Measurements from ENCODE around the gene JAZF1. TPM values are rescaled to one million over a fixed set of nuclear protein-coding genes. Genes with fewer than 3 reads are reported as not detected.
A peak's percentile ranks its signal among the peaks of the same experiment; 100 is the strongest.

The JAZF1 gene
- total RNA-seq, 1 experiment from 2014 or later: 15.3 TPM

DNA sequence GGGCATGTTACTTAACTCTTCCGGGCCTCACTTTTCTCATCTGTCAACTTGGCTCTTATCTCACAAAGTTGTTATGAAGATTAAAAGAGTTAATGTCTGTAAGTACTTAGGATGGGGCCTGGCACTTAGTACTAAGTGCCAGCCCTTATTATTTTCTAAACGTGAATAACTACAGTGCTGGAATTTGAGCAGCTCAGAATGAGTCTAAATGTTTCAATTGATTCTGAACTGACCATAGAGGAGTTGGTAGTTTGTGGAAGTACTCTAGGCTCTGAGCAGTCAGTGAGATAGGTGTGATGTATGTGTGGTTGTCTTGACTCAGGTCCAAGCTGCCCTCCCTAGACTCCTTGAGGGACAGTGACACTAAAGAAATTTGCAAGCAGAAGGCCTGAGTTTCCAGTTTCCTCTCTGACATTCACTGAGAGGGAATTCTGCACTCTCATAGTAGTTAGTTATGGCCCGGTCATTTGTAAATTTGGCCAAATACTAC lies 18.5 kb upstream of the JAZF1 start:
- no peak for DNase-seq (ENCODE audit: low read depth, low spot score)
- in situ Hi-C loops (cut with HindIII; ENCODE audit: low pct_unique_long_range_greater_than_20kb, low sequenced_read_pairs): no loop called here

- in situ Hi-C loops (cut with HindIII; ENCODE audit: low pct_unique_long_range_greater_than_20kb, low sequenced_read_pairs): no loop called here
- DNase-seq (ENCODE audit: low read depth, low spot score): no peak
Observed at GRCh38 chr7:28195910-28196620, 15.5 kb upstream of the JAZF1 start.

- in situ Hi-C loops (cut with HindIII; ENCODE audit: low pct_unique_long_range_greater_than_20kb, low sequenced_read_pairs): no loop called here
Observed at GRCh38 chr7:28192786-28193585, 12.4 kb upstream of the JAZF1 start.

GRCh38 chr7:28191751-28192150 lies 11.2 kb upstream of the JAZF1 start:
- no peak for DNase-seq (ENCODE audit: low read depth, low spot score)
- in situ Hi-C loops (cut with HindIII; ENCODE audit: low pct_unique_long_range_greater_than_20kb, low sequenced_read_pairs): no loop called here

More at GRCh38 chr7:28192786-28193585, 12.4 kb upstream of the JAZF1 start:
- DNase-seq (ENCODE audit: low read depth, low spot score): no peak

- in situ Hi-C loops (cut with HindIII; ENCODE audit: low pct_unique_long_range_greater_than_20kb, low sequenced_read_pairs): no loop called here
- DNase-seq (ENCODE audit: low read depth, low spot score): no peak
Observed at GRCh38 chr7:28191184-28191583, 10.6 kb upstream of the JAZF1 start.

DNA sequence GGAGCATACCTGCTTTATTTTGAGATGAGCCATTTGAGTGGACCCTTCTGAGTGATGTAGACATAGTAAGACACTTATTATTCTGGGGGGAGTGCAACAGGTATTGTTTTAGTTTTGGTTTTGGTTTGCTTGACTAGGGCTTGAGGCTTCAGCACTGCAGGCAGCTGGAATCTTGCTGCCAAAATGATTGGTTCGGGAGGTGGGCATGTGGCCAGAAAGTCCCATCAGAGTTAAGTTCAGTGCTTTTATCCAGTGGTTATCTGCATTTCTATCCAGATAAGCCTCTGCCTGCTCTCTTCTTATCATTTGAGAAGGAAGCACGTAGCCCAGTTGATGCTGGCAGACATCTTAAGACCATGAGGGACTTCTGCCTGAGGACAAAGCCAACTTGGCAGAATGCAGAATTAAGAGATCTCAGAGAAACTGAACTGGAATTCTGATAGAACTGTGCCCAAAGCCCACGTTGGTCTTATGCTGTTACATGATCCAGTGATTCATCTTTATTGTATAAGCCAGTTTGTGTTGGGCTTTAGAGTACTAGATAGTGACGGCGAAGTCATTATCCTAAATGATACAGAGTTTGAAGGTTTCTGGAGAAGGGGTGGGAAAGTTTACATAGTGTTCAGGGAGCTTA lies 9.6 kb upstream of the JAZF1 start:
- in situ Hi-C loops (cut with HindIII; ENCODE audit: low pct_unique_long_range_greater_than_20kb, low sequenced_read_pairs): no loop called here
- DNase-seq (ENCODE audit: low read depth, low spot score): no peak

DNA sequence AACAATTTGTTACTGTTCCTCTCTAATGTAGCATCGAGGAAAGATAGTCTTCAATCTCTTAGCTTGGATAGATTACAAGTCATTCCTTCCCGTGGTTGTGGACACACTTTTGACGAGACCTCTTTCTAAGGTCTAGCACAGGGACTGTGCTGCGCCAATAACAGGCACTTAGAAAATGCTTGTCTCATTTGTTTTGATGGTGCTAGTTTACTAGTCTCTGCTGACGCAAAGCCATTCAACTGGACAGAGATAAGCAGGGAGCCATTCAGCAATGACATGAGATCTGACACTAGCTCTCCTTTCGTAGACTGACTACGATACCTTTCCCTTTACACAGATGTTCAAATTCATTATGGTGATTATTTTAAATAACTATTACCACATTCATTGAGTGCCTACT lies 6.4 kb upstream of the JAZF1 start:
- DNase-seq (ENCODE audit: low read depth, low spot score): no peak
- in situ Hi-C loops (cut with HindIII; ENCODE audit: low pct_unique_long_range_greater_than_20kb, low sequenced_read_pairs): no loop called here

- no peak for DNase-seq (ENCODE audit: low read depth, low spot score)
- in situ Hi-C loops (cut with HindIII; ENCODE audit: low pct_unique_long_range_greater_than_20kb, low sequenced_read_pairs): no loop called here
Observed at GRCh38 chr7:28183627-28184026, 3.0 kb upstream of the JAZF1 start.

DNA sequence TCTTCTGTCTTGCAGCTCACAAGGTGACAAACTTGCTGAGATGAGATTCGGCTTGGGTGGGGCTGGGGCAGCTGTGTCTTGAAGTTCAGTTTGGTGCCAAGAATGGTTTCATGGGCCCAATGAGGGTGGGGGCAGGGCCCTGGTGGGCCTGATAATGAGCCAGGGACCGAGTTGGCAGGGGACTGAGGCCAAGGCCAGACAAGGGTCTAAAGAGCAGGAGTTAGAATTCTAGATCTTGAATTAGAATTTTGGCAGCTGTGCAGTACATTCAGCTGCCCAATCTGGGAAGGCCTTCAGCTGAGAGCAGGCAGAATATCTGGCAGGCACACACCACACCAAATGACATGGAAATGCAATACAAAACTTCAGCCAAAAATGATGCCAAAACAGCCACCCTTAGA lies 1.5 kb upstream of the JAZF1 start:
- DNase-seq (ENCODE audit: low read depth, low spot score): no peak
- in situ Hi-C loops (cut with HindIII; ENCODE audit: low pct_unique_long_range_greater_than_20kb, low sequenced_read_pairs): no loop called here

DNA sequence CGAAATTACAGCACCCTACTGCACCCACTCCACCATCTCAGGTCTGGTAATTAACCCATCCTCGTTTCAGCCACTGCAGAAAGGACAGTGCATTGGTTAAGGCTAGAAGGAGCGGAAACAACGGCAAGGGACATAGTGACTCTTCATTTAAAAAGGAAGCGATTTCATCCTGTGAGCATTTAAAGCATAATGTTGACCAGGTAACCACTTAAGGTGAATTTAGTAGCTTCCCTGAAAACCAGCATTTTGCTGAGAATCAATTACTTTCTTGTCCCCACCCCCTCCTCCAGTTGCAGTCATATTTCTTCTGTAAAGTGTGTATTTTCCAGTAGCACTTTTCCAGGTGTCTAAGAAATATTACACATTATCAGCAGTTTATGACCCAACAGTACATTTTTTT lies 821 bp upstream of the JAZF1 start:
- DNase-seq (ENCODE audit: low read depth, low spot score): no peak
- in situ Hi-C loops (cut with HindIII; ENCODE audit: low pct_unique_long_range_greater_than_20kb, low sequenced_read_pairs): no loop called here

DNA sequence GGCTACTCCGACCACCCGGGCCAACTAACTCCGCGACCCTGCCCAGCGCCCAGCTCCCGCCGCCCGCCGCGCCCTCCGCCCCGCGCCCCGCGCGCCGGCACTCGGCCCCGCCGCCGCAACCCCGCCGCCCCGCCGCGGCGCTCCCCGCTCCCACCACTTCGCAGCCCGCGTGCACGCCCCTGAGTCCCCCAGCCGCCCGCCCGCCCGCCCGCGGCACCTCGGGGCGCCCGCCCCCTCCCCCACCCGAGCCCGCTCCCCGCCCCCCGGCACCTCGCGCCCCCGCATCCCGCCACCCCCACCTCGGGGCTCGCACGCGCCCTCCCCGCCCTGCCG lies 598 bp downstream of the JAZF1 start:
- DNase-seq (ENCODE audit: low read depth, low spot score): no peak
- in situ Hi-C loops (cut with HindIII; ENCODE audit: low pct_unique_long_range_greater_than_20kb, low sequenced_read_pairs): no loop called here

GRCh38 chr7:28179120-28180030 lies 1.2 kb downstream of the JAZF1 start:
- peak; percentile 73 for DNase-seq (ENCODE audit: low read depth, low spot score)
- in situ Hi-C loops (cut with HindIII; ENCODE audit: low pct_unique_long_range_greater_than_20kb, low sequenced_read_pairs): no loop called here

DNA sequence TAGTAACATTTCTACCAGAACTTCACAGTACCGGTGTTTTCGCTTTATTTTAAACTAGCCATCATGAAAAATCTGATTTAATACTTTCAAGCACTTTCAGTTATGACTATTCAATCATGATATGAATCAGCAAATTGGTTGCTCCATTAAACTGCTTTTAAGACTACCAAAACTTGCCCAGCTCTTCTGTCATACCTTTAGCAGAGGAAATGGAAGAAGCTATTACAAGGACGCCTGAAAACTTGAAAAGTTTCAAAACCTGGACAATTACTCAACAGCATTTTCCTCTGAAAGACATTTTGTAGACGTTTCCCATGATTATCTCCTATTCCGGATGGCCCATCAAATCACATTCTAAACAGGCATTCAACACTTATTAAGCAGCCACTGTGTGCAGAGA lies 2.0 kb downstream of the JAZF1 start:
- DNase-seq (ENCODE audit: low read depth, low spot score): no peak
- in situ Hi-C loops (cut with HindIII; ENCODE audit: low pct_unique_long_range_greater_than_20kb, low sequenced_read_pairs): no loop called here

GRCh38 chr7:28177836-28178235 lies 2.8 kb downstream of the JAZF1 start:
- in situ Hi-C loops (cut with HindIII; ENCODE audit: low pct_unique_long_range_greater_than_20kb, low sequenced_read_pairs): no loop called here
- no peak for DNase-seq (ENCODE audit: low read depth, low spot score)

- in situ Hi-C loops (cut with HindIII; ENCODE audit: low pct_unique_long_range_greater_than_20kb, low sequenced_read_pairs): no loop called here
- DNase-seq (ENCODE audit: low read depth, low spot score): no peak
Observed at GRCh38 chr7:28176645-28177044, 4.0 kb downstream of the JAZF1 start.

DNA sequence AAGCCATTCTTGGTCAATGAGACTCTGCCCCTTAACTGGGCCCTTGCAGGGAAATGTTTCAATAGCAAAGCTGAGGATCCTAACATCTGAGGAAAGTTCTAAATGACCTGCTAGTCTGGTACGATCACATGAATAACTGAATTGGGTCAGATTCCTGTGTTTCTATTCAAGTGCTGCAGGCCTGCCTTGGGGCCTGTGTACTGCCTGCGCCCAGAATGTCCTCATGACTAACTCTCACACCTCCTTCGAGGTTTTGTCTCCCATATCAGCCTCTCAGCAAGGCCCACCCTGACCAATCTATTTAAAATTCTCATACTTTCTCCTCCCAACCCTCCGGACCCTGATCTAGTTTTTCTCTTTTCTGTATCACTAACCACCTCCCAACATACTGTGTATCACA lies 4.4 kb downstream of the JAZF1 start:
- in situ Hi-C loops (cut with HindIII; ENCODE audit: low pct_unique_long_range_greater_than_20kb, low sequenced_read_pairs): no loop called here
- peak; percentile 55 for DNase-seq (ENCODE audit: low read depth, low spot score)

GRCh38 chr7:28174901-28175661 lies 5.5 kb downstream of the JAZF1 start:
- in situ Hi-C loops (cut with HindIII; ENCODE audit: low pct_unique_long_range_greater_than_20kb, low sequenced_read_pairs): no loop called here
- DNase-seq (ENCODE audit: low read depth, low spot score): peak; percentile 73
